Fibroblast of upper back skin (primary cell): ENCODE measurements around the gene PXN.
"Not testable (repeated sequence)": the region's sequence is repeated elsewhere in the genome, so short reads cannot be mapped to it uniquely, and the experiment has no call there.

Source experiments
- DNase-seq: peaks from one replicate; pipeline ENCODE4 v3.0.0-alpha.2; 2013

PXN gene

DNA sequence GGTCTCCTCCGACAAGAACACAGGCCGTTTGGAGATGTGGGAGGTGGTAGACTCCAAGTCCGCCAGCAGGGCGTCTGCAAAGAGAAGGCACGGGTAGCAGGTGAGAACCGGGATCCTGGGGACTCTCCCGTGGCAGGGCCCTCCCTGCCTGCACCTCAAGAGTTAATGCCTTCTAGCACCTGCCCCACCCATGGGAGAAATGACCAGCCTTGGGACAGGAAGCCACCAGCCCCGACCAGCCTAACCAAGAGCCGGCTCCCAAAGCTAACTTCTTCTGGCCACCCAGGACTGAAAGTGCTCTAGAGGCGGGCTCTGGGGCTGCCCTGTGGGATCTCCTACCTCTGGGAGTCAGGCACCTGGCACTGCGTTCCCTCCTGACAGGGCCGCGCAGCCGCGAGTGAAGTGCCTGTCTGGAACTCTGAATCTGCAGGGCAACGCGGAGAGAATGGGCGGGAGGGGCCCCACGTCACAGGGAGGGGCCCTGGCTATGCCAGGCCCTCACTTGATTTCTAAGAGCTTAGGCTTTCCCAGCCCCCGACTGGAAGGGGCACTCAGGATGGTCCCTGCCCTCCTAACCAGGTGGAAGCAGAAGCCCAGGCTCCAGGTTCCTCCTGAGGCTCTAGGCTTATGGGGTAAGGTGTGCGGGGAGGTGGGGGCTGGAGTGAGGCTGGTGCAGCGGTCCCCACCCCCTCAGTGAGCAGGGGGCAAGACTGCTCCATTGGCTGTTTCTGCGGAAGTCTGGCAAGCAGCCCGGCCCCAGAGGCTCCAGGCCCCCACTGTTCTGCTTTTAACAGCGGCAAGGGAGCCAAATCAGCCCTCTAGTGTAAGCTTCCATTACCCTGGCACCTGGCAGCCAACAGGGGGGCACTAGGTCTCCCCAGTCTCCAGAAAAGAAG lies 41.0 kb downstream of the PXN start:
- no peak for DNase-seq

DNA sequence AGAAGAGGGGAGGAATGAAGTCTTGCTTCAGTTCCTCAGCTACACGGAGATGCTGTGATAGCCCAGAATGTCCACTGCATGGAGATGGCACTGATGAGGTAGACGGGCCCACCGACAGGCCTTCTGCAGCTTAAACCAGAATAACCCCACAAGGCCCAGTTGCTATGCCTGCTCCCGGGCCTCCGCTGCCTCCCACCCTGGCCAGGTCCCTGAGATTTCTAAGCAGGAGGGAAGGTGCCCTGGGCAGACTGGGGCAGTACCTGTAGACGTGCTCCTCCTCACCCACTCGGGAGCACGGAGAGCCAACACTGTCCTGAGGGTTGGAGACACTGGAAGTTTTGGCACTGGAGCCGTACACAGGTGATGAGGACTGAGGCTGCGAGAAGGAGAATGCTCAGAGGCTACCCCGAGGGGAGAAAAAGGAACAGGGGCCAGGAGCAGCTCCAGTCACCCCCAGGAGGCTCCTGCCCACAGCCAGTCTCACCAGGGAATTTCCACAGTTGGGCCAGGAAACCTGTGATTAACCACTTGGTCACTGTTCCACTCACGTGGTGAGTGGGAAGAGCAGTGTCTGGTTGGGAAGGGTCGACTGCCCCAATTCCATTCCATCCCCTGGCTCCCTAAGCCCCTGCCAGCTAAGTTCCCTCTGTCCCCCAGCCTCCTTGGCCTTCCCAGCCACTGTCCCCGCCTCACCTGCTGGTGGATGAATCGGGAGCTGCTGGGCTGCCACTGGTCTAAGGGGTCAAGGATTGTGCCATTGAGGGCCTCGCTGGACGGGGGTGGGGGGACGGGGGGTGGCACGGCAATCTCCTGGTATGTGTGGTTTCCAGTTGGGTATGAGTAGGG lies 41.8 kb downstream of the PXN start:
- no peak for DNase-seq

DNA sequence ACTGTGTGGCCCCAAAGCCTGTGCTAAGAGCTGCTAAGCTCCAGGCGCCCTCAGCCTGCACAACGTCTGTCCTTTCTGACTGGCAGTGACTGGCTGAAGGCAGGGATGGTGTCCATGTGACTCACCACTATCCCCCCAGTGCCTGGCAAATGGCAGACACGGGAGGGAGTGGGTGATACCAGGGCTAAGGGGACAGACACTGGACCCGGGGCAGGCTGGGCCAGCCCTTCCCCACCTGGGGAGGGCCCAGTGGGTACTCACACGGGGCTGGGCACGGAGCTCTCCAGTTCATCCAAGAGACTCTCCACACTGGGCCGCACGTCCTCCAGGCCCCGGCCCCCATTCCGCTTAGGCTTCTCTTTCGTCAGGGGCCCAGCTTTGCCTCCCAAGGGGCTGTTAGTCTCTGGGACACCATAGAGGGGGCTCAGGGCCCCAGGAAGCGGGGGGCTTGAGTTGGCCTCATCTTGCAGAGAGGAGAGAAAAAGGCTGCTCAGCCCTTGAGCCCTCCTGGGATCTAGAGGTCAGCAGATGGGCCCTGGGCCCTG lies 43.2 kb downstream of the PXN start:
- DNase-seq, result no peak

DNA sequence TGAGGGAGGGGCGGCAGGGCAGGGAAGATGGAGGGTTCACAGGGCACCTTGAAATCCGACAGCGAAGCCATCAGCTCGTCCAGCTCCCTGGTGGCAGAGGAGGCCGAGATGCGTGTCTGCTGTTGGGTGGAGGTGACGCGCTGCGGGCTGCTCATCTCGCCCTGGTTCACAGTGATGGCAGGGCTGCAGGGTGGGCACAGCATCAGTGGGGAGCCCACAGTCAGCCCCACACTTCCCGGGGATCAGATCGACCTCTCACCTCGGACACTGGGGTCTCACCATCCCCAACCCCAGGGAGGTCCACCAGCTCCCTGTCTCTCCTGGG lies 44.0 kb downstream of the PXN start:
- DNase-seq, result no peak

DNA sequence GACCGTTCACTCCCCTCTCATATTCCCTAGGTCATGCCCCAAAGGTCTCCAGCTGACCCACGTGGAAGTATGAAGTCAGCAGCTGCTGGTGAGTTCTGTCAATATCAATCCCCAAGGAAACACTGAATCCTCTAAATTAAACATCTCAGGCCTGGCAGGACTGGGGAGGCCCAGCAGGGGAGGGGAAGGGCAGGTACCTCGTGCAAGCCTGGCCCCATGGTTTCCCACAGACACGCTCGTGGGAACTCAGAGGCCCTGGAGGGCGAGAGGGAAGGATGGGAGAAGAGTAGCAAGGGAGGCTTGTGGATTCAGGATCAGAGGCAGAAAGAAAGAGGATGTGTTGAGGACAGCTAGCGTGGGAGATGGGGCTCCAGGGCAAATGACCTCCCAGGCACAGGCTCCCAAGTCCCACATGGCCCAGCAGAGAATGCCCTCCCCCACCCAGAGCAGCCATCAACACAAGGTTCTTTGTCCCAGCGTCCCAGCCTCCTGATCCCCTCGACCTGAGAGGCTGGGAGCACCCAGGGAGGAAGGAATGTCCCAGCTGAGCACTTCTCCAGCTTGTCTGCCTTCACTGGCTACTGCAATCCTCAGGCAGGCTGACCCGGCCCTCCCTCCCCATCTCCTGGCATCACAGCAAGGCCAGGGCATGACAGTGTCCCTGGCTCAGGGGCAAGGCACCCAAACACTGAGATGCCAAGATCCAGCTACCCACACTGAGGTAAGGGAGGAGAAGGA lies 44.5 kb downstream of the PXN start:
- no peak for DNase-seq

DNA sequence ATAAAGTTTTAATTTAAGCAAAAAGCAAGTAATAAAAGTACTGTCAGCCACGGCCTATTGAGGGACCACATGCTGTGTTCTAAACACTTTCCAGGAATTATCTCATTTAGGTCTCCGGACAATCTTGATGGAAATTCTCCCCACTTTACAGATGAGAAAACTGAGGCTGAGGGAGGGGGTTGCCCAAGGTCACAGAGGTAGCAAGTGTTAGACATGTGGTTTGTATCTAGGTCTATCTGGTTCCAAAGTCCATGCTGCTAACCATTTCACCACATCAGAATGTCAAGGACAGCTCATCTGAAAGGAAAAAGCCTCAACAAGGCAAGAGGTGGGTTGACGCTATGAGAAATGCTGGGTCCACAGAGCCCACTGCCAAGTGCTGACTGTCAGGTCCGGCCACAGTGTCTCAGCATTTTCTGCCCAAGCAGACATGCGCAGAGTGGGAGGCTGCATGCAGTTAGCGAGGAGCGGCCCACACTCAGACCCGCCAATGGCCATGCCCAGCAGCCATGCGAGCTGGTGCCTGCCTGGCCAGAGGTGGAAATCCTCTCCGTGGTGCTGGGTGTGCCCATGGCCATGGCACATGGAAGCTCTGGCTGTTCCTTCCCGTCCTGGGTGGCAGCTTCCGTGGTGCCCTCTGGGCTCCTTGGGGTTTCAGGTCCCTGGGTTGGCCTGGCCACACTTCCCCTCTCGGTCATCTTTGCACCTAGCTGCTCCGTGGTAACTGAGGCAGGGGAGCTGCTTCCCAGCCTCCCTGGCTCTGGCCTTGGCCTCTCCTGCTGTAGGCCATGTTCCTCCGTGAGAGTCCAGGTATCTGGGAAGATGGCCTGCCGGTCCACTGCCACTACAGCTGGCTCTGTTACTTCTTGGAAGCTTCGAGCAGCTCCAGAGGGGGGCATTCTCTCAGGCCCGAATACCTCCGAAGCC lies 46.6 kb downstream of the PXN start:
- DNase-seq, result no peak

DNA sequence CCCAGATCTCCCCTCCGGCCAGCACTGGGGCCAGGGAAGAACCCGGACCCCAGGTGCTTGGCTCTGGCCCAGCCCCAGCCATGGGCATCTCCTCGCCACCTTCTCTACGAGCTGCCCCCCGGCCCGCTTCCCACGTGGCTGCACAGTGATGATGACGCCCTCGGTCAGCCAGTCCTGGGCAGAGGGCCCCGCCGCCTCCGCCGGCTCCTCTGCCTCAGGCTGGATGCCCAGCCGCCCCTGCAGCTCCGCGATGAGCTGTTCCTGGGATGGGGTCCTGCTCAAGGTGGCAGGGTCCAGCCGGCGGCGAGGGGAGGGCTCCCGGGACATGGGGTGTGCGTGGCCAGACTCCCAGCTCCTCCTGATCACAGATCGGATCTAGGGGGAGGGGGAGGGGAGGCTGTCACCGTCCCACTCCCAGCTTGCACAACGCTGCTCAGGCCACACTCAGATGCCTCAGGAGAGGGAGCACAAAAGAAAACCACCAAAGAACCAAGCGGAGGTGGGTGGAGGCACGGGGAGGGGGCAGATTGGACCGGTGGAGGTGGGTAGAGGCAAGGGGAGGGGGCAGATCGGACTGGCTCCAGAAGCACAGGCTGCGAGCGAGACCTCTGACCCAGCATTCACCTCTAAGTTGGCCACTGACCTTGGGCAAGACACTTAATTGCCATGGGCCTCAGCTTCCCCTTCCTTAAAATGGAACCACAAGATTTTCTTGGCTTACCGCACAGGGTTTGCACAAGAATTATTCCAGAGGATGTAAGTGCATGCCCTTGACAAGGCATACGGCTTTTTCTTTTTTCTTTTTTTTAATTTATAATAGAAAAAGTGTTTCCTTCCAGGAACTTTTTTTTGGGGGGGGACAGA lies 48.6 kb downstream of the PXN start:
- DNase-seq, result no peak

DNA sequence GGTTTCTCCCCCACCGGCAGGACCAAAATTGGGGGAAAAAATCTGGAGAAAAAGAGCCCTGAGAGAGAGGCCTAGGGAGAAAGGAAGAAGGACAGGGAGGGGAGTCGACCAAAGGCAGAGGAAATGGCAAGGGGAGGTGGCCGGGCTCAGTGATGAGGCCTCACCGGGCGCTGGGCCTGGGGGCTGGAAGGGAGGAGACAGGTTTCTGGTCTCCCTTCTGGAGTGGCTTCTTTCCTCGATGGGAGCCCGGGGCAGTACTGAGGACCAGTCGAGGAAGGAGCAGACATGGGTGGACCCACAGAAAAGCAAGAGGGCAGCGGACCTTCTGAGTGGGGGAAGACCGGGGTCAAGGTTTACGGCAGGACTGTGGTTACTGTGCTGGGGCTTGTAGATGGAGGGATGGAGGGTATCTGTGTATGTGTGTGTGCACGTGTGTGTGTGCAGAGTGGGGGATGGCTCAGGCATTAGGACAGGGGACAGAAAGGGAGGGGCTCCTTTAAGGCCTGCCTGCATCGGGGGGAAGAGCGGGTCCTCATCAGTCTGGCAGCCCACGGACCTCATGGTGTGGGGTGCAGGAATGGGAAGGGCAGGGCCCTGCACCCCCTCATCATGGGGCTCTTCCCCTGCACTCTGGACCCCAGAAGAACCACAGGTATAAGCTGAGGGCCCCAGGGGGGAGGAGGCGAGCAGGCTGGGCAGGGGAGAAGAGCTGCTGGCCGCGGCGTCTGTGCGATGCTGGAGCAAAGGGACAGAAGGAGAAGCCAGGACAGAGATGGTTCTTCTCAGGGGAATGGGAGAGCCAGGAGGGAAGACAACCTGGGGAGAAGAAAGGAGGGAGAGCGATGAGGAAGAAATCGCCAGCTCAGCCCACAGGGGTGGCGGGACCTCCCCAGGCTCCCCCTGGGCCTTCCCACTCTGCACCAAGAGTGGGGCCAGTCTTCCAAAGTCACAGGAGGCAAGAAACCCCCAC lies 49.5 kb downstream of the PXN start:
- no peak for DNase-seq

DNA sequence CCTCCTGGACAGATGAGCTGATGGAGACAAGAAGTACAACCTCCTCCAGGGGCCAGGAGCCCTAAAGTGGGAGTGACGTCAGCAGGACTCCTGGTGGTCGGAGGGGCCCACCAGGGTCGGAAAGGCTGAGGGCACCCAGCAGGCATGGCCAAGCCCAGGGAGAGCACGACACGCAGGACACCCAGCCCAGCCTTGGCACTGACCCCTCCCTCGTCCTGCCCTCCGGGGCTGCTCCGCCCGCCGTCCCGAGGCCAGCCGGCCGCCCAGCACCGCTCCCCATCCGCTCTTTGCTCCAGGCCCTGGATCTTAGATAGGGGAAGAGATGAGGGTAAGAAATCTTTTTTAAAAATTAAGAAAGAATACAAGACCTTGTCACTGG lies 50.2 kb downstream of the PXN start:
- no peak for DNase-seq

DNA sequence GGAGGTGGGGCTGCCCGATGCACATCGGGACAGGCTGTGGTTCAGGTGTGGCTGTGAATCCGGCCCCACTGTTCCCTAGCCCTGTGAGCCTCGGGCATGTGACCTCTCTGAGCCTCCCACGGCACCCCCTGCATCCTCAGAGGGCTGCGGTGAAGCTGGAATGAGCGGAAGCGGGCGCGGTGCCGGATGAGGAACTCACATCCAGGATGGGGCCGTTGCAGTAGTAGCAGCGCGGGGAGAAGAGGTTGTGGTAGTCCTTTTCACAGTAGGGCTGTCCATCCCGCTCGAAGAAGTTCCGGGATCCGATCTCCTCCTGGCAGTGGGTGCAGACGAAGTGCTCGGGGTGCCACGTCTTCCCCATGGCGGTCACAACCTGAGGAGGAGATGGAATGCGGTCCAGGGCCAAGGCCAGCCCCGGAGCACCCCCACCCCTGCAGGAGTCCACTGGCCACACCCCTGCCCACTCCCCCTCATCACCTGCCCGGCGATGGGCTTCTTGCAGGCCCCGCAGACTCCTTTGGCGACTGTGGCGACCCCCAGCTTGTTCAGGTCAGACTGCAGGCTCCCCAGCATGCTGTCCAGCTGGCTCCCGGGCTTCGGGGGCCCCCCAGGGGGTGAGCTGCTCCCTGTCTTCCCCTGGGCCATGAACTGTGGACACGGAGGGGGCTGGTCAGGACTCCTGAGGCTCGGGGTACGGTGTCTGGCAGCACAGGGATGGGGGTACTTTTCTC lies 50.7 kb downstream of the PXN start:
- no peak for DNase-seq

DNA sequence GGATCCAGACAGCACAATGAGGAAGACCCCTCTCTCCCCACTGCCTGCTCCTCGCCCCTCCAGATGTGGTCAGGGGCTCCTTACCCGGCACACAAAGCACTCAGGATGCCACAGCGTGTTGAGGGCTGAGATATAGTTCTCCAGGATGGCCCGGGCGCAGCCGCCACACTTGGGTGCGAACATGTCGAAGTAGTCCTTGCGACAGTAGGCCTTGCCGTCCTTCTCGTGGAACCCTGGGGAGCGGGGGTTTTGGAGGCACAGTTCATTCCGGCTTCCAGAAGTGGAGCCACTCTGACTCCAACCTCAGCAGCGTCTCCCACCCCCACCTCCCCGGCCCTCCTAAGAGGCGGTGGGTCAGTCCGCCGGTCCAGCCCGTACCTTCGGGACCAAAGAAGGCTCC lies 51.8 kb downstream of the PXN start:
- no peak for DNase-seq

DNA sequence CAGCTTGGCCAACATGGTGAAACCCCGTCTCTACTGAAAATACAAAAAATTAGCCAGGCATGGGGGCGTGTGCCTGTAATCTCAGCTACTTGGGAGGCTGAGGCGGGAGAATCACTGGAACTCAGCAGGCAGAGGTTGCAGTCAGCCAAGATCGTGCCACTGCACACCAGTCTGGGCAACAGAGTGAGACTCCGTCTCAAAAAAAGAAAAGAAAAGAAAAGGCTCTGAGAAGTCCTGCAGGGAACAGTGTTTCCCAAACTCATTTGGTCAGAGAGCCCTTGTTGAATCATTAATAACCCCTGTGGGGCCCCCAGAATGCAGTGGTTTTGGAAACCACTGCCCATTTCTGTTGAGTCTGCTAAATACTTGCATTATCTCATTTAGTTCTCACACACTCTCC lies 52.3 kb downstream of the PXN start:
- not testable (repeated sequence) for DNase-seq

DNA sequence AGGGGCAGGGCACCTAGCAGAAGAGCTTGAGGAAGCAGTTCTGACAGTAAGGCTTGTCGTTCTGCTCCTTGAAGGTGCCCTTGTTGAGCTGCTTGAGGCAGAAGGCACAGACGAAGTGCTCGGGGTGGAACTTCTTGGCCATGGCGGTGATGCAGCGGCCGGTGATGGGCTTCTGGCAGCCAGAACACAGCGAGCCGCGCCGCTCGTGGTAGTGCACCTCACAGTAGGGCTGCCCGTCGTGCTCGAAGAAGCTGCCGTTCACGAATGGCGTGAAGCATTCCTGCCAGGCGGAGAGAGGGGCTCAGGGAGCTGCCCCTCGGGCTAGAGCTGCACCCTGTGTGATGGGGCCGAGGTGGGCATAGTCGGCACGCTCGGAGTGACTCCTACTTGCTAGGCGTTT lies 53.2 kb downstream of the PXN start:
- DNase-seq, result no peak

DNA sequence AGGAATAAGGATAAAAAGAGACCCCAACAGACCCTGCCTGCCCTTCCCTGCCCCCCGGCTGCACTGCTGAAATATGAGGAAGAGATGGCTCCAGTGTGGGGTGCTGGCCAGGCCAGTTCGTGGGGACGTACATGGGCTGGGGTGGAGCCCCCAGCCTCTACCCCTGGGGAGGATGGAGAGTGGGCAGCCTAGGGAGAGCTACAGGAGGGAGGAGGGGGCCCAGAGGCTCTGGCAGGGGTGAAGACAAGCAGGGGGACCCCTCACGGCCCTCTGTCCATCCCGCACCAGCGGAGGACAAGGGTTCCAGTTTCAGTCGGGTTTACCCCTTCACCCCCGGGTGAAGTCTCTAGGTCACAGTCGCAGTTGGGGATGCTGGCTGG lies 53.6 kb downstream of the PXN start:
- DNase-seq, result no peak

DNA sequence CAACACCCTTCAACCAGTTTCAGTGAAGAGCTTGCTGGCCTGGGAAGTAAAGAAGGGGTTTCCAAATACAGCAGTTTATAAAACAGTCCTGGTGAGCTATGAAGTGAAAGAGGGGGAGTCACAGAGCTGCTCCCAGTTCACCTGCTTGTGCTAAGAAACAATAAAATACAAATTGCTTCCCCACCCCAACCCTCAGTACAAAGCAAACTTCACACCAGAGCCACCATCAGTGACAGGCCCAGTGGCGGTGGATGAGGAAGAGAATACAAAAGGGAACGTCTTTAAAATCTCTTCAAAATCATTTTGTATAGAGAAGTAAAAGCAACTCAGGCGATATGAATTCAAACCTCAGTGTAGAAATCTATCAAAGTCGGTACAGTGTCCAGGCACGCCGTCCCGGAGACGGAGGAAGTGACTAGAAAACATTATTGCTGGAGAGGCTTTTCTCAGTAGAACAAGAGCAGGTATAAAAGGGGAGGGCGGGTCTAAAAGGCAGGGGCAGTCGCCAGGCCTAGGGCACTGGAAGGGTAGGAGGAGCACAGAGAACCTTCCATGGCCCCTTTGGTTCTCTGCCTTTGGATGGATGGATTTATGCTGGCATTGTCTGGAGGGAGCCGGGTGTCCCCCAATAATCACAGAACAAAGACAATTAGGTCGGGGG lies 54.2 kb downstream of the PXN start:
- DNase-seq, result no peak

DNA sequence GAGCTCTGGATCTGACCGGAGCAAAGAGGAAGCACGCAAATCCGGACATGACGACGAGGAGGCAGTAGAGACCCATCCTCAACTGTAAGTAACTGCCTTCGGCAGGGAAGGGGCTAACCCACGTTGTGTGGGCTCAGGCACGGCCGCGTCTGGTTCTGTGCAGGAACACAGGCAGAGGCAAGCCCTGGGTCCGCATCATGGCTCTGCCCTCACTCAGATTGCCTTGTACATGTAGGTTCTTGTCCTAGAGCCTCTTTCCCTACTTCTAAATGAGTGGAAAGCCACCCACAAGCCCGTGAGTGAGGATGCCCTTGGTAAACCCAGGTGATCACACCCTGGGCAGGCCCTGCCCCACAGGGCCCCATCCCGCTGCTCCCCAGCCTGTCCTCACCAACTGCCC lies 55.7 kb downstream of the PXN start:
- DNase-seq, result no peak

DNA sequence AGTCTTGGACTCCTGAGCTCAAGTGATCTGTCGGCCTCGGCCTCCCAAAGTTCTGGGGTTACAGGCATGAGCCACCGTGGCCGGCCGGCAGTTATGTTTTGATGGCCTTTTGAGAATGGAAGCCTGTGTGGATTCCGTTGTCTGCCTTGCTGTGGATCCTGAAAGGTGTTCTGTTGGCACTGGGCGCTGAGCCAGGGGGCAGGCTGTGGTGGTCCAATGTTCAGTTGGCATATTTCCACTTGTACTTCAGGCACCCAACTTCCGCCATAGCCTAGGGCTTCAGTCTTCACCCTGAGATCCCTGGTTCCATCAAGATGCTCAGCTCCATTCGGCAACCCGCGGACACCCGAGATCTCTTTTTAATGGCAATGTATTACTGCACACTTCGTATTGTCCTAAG lies 58.3 kb downstream of the PXN start:
- DNase-seq, result no peak

DNA sequence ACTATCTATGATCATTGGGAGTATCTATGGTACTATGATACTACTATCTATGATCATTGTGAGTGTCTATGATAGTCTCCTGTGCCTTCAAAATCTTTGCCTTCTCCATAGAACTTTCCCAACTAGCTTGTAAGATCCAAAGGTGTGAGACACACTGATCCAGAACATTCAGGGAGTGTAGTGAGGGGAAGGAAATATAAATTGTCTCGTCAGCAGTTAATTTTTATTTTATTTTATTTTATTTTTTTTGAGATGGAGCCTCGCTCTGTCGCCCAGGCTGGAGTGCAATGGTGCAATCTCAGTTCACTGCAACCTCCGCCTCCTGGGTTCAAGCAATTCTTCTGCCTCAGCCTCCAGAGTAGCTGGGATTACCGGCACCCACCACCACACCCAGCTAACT lies 58.7 kb downstream of the PXN start:
- not testable (repeated sequence) for DNase-seq

DNA sequence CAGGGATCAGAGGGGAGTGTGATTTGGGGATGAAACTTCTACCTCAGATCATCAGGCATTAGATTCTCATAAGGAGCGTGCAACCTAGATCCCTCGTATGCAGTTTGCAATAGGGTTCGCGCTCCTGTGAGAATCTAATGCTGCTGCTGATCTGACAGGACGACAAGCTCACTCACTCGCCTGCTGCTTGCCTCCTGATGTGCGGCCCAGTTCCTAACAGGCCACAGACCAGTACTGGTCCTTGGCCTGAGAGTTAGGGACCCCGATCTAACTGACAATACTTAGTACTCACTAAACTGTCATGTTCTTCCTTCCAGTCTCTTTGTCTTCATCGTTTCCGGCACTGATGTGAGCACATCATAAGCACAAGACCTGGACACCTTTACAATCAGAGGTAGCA lies 59.3 kb downstream of the PXN start:
- DNase-seq, result no peak
